ENCODE measurements around the gene DCC.

- TF ChIP-seq FOXK2 (IDR thresholded peaks at IDR 0.05) (no peak), BHLHE40 (IDR thresholded peaks at IDR 0.05; ENCODE audit: borderline replicate concordance) (no peak)
Measured at GRCh38 chr18:53234610-53235009, 894.6 kb downstream of the DCC start.

All from HEK293T (cell line).